ENCODE measurements around the gene LMAN1L.

The LMAN1L gene

DNA sequence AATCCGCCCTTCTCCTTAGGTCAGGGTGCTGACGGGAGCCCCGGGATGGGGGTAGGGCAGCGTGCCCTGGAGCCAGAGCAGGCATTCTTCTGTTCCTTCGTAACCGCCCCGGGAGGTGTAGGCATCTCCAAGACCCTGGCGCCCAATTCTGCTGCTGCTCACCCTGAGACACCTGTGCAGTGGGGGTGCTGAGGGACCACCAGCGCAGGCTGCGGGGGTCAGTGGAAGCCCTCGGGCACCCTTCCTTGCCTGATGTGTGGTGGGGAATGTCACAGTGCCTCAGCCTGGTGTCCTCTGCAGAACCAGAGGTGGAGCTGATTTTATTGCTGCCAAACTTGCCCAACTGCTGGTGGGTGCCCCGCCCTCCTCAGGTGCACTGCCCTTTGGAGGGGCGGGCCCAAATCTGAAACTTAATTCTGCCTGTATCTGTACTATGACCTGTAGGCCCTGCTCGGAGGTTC, 23.4 kb upstream of the LMAN1L start:
- Histone ChIP-seq H3K4me3 (peak overlapping the region; percentile 47 to 70 (median 60)), H3K9ac (peak overlapping the region; percentile 70 to 99 (median 85)), H3K36me3 (peaks cover 0 to 49% (median 28%) of the 10 kb centered on the region in 11 experiments; a peak in 13 of 22 replicates), H4K20me1 (peaks cover 58 to 96% (median 92%) of the 10 kb centered on the region in 11 experiments), H3K27ac (peak overlapping the region; percentile 70 to 100 (median 93)), H3K27me3 (no peaks in the 10 kb centered on the region), H3K9me3 (replicated peaks in 1 of 11) (no peaks in the 10 kb centered on the region), H3K4me2 (peak overlapping the region; percentile 97 to 100 (median 100)), H3K4me1 (peaks cover 91 to 96% (median 94%) of the 10 kb centered on the region in 10 experiments)
- no peak for TF ChIP-seq Cebpa-rat (IDR thresholded peaks at IDR 0.05)

DNA sequence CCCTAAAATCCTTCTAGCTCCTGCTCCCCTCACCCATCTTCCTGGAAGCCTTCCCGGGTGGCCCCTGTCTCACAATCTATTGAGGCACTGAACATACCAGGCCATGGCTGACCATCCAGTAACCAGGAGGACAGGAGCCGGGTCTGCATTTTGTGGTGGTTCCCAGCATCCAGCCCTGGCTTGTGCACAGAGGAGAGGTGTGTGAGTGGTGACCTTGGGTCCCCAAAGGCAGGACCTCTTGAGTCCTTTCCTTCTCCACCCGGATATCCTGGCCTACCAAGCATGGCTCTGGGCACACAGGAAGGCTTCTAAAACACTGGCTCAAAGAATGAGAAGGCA, 22.9 kb upstream of the LMAN1L start:
- Histone ChIP-seq H4K20me1 (peaks cover 59 to 96% (median 92%) of the 10 kb centered on the region in 11 experiments), H3K9me3 (replicated peaks in 1 of 11) (no peaks in the 10 kb centered on the region), H3K36me3 (peaks cover 3 to 49% (median 28%) of the 10 kb centered on the region in 11 experiments; a peak in 18 of 22 replicates), H3K9ac (peak overlapping the region; percentile 70 to 99 (median 85)), H3K4me2 (peak overlapping the region; percentile 97 to 100 (median 100)), H3K27me3 (no peaks in the 10 kb centered on the region), H3K4me1 (peaks cover 91 to 96% (median 94%) of the 10 kb centered on the region in 10 experiments), H3K27ac (peak overlapping the region; percentile 70 to 100 (median 93)), H3K4me3 (peak overlapping the region; percentile 47 to 70 (median 60))
- no peak for TF ChIP-seq Cebpa-rat (IDR thresholded peaks at IDR 0.05)

DNA sequence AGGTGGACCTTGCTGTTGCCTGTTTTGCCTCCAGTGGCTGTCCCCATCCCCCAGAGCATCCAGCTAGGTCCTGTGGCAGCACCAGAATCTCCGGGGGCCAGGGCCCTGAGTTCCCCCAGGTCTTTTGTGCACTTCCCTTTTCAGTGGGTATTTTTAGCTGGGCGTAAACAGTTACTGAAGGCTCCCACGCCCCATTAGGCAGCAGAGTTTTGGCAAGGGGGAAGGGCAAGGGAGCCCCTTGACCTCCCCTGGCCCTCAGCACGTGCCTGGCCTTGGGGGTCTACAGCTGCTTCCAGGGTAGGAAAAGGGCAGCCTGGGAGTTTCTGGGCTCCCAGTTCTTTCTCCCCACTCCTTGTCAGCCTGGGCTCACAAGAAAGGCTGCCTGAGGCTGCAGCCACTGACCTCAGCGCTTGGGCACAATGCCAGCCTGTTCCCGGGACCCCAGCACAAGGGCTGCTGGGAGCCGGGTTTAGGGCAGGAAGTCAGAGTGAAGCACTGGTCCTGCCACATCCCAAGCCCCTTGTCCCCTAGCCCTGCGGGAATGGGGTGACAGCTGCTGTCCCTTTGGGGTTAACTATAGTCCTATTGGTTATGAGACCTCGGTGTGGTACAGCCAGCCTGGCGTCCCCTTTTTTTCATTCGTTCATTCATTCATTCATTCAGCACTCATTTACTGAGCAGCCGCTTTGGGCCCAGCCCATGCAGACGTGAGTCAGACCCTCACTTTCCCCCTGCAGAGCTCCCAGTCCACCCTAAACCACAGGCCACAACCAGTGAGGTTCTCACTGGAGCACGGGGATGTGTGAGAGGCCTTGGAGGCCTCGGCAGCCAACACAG, 22.3 kb upstream of the LMAN1L start:
- Histone ChIP-seq H3K36me3 (peaks cover 9 to 50% (median 30%) of the 10 kb centered on the region in 11 experiments; a peak in 19 of 22 replicates), H3K4me2 (peak overlapping the region; percentile 97 to 100 (median 100)), H3K27ac (peak overlapping the region; percentile 70 to 100 (median 93)), H3K27me3 (no peaks in the 10 kb centered on the region), H3K9me3 (replicated peaks in 1 of 11) (no peaks in the 10 kb centered on the region), H3K4me3 (peak overlapping the region; percentile 47 to 70 (median 60)), H3K4me1 (peaks cover 91 to 96% (median 94%) of the 10 kb centered on the region in 10 experiments), H3K9ac (peak overlapping the region; percentile 70 to 99 (median 85)), H4K20me1 (peaks cover 59 to 96% (median 92%) of the 10 kb centered on the region in 11 experiments)
- no peak for TF ChIP-seq Cebpa-rat (IDR thresholded peaks at IDR 0.05)

DNA sequence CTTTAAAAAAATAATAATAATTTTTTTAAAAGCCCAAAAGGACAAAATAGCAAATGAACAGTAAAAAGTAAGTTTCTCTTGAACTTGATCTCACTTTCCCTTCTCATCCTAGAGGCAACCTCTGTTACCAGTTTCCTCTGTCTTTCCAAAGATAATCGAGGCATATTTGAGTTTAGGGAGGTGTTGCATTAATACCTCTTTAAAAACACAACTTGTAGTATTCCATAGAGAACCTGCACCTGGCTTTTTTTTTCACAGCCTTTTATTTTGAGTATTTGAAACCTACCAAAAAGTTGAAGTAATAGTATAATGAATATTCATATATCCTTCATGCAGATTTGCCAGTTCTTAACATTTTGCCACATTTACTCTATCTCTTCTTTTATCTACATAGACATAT, 21.6 kb upstream of the LMAN1L start:
- no peaks in the 10 kb centered on the region for H3K27me3 ChIP-seq
- H3K4me1 ChIP-seq = peaks cover 89 to 96% (median 93%) of the 10 kb centered on the region in 10 experiments
- peaks cover 65 to 96% (median 92%) of the 10 kb centered on the region in 11 experiments for H4K20me1 ChIP-seq
- no peak for TF ChIP-seq Cebpa-rat (IDR thresholded peaks at IDR 0.05)
- H3K27ac ChIP-seq = peak overlapping the region; percentile 70 to 100 (median 93); a peak in 19 of 22 replicates
- peak overlapping the region; percentile 47 to 70 (median 60); a peak in 14 of 20 replicates for H3K4me3 ChIP-seq
- no peaks in the 10 kb centered on the region for H3K9me3 ChIP-seq (replicated peaks in 1 of 11)
- H3K36me3 ChIP-seq = peaks cover 8 to 52% (median 33%) of the 10 kb centered on the region in 11 experiments; a peak in 20 of 22 replicates
- peak overlapping the region; percentile 97 to 100 (median 100) for H3K4me2 ChIP-seq
- peak overlapping the region; percentile 70 to 99 (median 85); a peak in 21 of 22 replicates for H3K9ac ChIP-seq

DNA sequence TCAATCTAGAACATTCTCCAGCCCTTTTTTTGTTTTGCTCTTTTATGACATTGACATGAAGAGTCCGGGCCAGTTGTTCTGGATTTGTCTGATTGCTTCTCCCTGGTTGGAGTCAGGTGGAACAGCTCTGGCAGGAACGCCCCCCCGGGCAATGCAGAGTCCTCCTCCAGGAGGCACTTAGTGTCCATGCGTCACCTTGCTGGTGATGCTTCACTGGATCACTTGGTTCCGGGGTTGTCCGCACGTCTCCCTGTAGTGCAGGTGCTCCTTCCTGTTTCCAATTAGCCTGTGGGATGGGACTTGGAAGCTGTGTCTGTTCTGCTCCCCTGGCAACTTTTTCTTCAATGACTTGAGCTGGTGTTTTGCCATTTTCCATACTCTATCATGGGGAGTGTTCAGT, 21.0 kb upstream of the LMAN1L start:
- Histone ChIP-seq H3K9me3 (replicated peaks in 1 of 11) (no peaks in the 10 kb centered on the region), H3K4me1 (peaks cover 83 to 96% (median 91%) of the 10 kb centered on the region in 10 experiments), H3K4me3 (peak overlapping the region in 3 of 10 experiments; percentile 9 to 52 (median 28); a peak in 4 of 20 replicates), H3K36me3 (peaks cover 13 to 58% (median 39%) of the 10 kb centered on the region in 11 experiments; a peak in 20 of 22 replicates), H3K27ac (peak overlapping the region in 9 of 11 experiments; percentile 17 to 100 (median 93); a peak in 14 of 22 replicates), H4K20me1 (peaks cover 68 to 96% (median 92%) of the 10 kb centered on the region in 11 experiments), H3K4me2 (peak overlapping the region; percentile 97 to 100 (median 100)), H3K9ac (peak overlapping the region; percentile 35 to 99 (median 83); a peak in 17 of 22 replicates), H3K27me3 (no peaks in the 10 kb centered on the region)
- TF ChIP-seq Cebpa-rat (IDR thresholded peaks at IDR 0.05) = no peak

DNA sequence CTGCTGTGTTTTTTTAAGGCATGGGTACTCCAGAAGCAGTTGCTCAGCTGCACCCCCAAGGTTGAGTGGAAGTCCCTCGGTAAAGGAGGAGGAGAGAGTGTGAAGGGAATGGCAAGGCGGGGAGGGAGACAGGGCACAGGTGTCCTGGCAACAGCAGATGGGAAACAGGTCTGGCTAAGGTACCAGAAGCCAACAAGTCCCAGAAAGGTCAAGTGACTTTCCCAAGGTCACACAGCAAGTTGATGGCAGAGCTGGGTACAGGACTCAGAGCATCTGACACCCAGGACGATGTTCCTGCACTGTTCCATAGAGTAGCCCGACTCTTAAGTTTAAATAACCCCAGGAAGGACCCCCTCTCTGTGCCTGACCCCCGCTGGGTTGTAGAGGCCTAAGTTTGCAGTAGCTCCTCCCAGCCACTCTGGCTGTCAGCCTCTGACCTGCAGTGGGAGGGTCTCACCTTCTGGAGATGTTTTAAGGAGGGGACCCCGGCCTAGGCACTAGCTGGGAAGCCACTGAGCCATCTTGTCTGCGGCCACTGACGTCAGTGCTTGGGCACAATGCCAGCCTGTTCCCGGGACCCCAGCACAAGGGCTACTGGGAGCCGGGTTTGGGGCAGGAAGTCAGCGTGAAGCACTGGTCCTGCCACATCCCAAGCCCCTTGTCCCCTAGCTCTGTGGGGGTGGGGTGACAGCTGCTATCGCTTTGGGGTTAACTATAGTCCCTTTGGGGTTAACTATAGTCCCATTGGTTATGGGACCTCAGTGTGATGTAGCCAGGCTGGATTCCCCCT, 20.2 kb upstream of the LMAN1L start:
- H3K27ac ChIP-seq = peak overlapping the region; percentile 17 to 100 (median 60); a peak in 20 of 22 replicates

DNA sequence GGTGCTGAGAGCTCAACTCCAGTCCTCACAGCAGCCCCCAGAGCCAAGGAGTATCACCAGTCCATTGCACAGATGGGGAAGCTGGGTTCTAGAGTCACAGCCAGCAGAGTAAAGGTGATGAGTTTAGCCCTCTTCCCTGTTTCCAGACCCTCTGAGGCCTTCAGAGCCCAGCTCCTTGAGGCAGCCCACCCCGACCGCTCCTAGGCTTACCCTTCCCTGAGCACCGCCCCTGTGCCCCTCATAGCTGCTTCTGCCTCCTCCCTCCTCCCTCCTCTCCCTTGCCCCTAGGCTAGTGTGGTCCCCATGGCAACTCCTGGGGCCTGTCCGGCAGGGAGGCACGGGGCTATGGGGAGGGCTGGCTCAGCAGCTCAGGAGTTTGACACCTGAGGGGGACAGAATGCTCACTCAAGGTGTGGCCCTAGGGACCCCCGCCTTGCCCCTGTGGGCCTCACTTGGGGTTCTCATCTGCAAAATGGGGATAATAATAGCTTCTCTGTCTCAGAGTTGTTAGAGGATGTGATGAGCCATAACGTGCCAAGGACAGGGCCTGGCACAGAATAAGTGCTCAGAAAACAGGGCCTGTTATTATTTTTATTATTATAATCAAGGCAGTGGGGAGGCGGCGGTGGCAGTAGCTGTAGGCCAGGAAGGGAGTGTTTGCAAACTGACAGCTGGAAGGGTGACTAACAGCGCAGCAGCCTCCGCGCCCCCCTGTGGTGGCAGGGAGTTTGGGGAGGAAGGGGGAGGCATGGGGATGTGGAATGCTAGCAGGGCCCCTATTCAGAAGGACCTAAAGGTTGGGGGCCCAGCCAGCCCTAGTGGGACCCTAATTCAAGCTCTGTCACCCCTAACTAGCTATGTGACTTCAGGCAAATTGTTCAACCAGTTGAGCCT, 19.3 kb upstream of the LMAN1L start:
- no peaks in the 10 kb centered on the region for H3K27me3 ChIP-seq
- H3K9ac ChIP-seq = peak overlapping the region; percentile 35 to 99 (median 83); a peak in 19 of 22 replicates
- peaks cover 80 to 97% (median 91%) of the 10 kb centered on the region in 10 experiments for H3K4me1 ChIP-seq
- H3K4me3 ChIP-seq = no peak overlapping the region; a peak in 1 of 20 replicates
- H3K27ac ChIP-seq = peak overlapping the region; percentile 17 to 100 (median 60); a peak in 18 of 22 replicates
- H4K20me1 ChIP-seq = peaks cover 79 to 99% (median 97%) of the 10 kb centered on the region in 11 experiments
- H3K4me2 ChIP-seq = peak overlapping the region; percentile 97 to 100 (median 100)
- peaks cover 22 to 73% (median 46%) of the 10 kb centered on the region in 11 experiments for H3K36me3 ChIP-seq
- TF ChIP-seq Cebpa-rat (IDR thresholded peaks at IDR 0.05) = no peak
- no peaks in the 10 kb centered on the region for H3K9me3 ChIP-seq (replicated peaks in 1 of 11)

More for the DNA sequence above, 20.2 kb upstream of the LMAN1L start:
- no peak for TF ChIP-seq Cebpa-rat (IDR thresholded peaks at IDR 0.05)
- Histone ChIP-seq H4K20me1 (peaks cover 69 to 97% (median 93%) of the 10 kb centered on the region in 11 experiments), H3K4me2 (peak overlapping the region; percentile 97 to 100 (median 100)), H3K4me1 (peaks cover 78 to 96% (median 90%) of the 10 kb centered on the region in 10 experiments), H3K9me3 (replicated peaks in 1 of 11) (no peaks in the 10 kb centered on the region), H3K4me3 (peak overlapping the region in 5 of 10 experiments; percentile 5 to 52 (median 11); a peak in 5 of 20 replicates), H3K27me3 (no peaks in the 10 kb centered on the region), H3K36me3 (peaks cover 14 to 64% (median 39%) of the 10 kb centered on the region in 11 experiments; a peak in 21 of 22 replicates), H3K9ac (peak overlapping the region; percentile 35 to 99 (median 83); a peak in 21 of 22 replicates)
